Ishikawa (cell line): ENCODE data around the gene ANAPC5.

Experiments used
- CEBPB ChIP-seq: IDR thresholded peaks from 2 replicates; pipeline ENCODE4 v1.6.1; 2012
- CREB1 ChIP-seq: IDR thresholded peaks from 2 replicates; pipeline ENCODE4 v1.6.1; 2012; ENCODE audit warnings: low read depth
- EGR1 ChIP-seq: IDR thresholded peaks from 2 replicates; pipeline ENCODE4 v1.6.1; 2012
- EP300 ChIP-seq: IDR thresholded peaks from 2 replicates; pipeline ENCODE4 v1.6.1; 2012; ENCODE audit warnings: borderline replicate concordance
- FOXM1 ChIP-seq: IDR thresholded peaks from 2 replicates; pipeline ENCODE4 v1.6.1; 2012; ENCODE audit warnings: low read depth, borderline replicate concordance
- NFIC ChIP-seq: IDR thresholded peaks from 2 replicates; pipeline ENCODE4 v1.6.1; 2012
- RAD21 ChIP-seq: IDR thresholded peaks from 2 replicates; pipeline ENCODE4 v1.6.1; 2012; ENCODE audit warnings: low read depth
- TAF1 ChIP-seq: IDR thresholded peaks from 2 replicates; pipeline ENCODE4 v1.6.1; 2012; ENCODE audit warnings: low read depth, mild to moderate bottlenecking
- TCF12 ChIP-seq: IDR thresholded peaks from 2 replicates; pipeline ENCODE4 v1.6.1; 2012; ENCODE audit warnings: low read depth
- TEAD4 ChIP-seq: IDR thresholded peaks from 2 replicates; pipeline ENCODE4 v1.6.1; 2012
- YY1 ChIP-seq: IDR thresholded peaks from 2 replicates; pipeline ENCODE4 v1.6.1; 2012; ENCODE audit warnings: low read depth
- ZBTB7A ChIP-seq: IDR thresholded peaks from 2 replicates; pipeline ENCODE4 v1.6.1; 2012; ENCODE audit warnings: low read depth
- TF ChIP-seq, protein P1 (sequence below): IDR thresholded peaks from 2 replicates; pipeline ENCODE4 v1.6.1; 2012
- TF ChIP-seq, protein P2 (sequence below): IDR thresholded peaks from 2 replicates; pipeline ENCODE4 v1.6.1; 2012
- TF ChIP-seq, protein P3 (sequence below): IDR thresholded peaks from 2 replicates; pipeline ENCODE4 v1.6.1; 2012; ENCODE audit warnings: low read depth, mild to moderate bottlenecking

Gene ANAPC5

DNA sequence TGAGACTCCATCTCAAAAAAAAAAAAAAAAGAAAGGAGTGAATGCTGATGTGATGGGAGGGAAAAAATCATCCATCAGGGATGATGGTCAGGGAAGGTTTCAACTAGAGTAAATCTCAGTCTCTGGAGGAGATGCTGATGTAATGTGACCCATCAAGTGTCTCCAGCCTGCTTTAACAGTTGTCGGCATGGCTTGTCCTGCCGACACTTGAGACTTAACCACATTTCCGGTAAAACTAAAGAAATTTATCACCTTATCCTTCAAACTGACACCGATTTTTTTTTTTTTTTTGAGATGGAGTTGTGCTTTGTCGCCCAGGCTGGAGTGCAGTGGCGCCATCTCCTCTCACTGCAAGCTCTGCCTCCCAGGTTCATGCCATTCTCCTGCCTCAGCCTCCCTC is 21.5 kb upstream of the ANAPC5 start:
- no peak for TF ChIP-seq TCF12
- no peak for TF ChIP-seq NFIC
- TF ChIP-seq ZBTB7A: no peak
- TF ChIP-seq, protein P1, sequence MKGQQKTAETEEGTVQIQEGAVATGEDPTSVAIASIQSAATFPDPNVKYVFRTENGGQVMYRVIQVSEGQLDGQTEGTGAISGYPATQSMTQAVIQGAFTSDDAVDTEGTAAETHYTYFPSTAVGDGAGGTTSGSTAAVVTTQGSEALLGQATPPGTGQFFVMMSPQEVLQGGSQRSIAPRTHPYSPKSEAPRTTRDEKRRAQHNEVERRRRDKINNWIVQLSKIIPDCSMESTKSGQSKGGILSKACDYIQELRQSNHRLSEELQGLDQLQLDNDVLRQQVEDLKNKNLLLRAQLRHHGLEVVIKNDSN: no peak
- no peak for TF ChIP-seq FOXM1
- TF ChIP-seq TAF1: no peak
- no peak for TF ChIP-seq TEAD4
- TF ChIP-seq EP300: no peak
- TF ChIP-seq RAD21: no peak
- TF ChIP-seq, protein P2, sequence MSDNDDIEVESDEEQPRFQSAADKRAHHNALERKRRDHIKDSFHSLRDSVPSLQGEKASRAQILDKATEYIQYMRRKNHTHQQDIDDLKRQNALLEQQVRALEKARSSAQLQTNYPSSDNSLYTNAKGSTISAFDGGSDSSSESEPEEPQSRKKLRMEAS: no peak

DNA sequence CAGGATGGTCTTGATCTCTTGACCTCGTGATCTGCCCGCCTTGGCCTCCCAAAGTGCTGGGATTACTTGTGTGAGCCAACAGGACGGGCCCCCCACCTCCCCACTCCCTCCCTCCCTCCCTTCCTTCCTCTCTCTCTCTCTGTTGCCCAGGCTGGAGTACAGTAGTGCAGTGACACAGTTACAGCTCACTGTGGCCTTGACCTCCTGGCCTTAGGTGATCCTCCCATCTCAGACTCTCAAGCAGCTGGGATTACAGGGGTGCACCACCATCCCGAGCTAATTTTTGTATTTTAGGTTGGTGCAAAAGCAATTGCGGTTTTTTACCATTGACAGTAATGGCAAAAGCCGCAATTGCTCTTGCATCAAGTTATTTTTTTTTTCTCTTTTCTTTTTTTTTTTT is 19.2 kb upstream of the ANAPC5 start:
- TF ChIP-seq FOXM1 (no peak), TCF12 (no peak), TEAD4 (no peak), CEBPB (no peak), EGR1 (no peak), ZBTB7A (no peak), RAD21 (no peak), EP300 (no peak)
- TF ChIP-seq, protein P2: no peak

DNA sequence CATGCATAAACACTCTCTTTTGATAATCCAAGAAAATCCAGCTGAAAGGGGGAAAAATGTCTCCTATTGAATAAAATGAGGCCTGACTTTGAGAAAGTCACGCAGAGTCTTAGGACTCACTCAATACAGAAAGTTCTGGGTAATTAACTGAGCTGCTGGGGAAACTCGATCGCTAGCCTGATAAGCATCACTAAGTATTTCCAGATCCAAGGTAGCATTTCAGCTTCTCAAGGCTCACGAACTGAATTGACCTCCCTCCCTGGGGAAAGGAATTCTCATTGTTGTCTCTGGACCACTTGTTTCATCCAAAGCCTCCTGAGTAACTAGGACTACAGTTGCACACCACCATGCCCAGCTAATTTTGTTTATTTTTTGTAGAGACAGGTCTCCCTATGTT is 13.8 kb upstream of the ANAPC5 start:
- TF ChIP-seq, protein P2: no peak
- TF ChIP-seq YY1 (no peak), FOXM1 (no peak), EP300 (no peak), EGR1 (no peak), TAF1 (no peak), NFIC (no peak), TCF12 (no peak), TEAD4 (no peak), CREB1 (no peak), CEBPB (no peak), ZBTB7A (no peak), RAD21 (no peak)
- TF ChIP-seq, protein P1: no peak
- TF ChIP-seq, protein P3, sequence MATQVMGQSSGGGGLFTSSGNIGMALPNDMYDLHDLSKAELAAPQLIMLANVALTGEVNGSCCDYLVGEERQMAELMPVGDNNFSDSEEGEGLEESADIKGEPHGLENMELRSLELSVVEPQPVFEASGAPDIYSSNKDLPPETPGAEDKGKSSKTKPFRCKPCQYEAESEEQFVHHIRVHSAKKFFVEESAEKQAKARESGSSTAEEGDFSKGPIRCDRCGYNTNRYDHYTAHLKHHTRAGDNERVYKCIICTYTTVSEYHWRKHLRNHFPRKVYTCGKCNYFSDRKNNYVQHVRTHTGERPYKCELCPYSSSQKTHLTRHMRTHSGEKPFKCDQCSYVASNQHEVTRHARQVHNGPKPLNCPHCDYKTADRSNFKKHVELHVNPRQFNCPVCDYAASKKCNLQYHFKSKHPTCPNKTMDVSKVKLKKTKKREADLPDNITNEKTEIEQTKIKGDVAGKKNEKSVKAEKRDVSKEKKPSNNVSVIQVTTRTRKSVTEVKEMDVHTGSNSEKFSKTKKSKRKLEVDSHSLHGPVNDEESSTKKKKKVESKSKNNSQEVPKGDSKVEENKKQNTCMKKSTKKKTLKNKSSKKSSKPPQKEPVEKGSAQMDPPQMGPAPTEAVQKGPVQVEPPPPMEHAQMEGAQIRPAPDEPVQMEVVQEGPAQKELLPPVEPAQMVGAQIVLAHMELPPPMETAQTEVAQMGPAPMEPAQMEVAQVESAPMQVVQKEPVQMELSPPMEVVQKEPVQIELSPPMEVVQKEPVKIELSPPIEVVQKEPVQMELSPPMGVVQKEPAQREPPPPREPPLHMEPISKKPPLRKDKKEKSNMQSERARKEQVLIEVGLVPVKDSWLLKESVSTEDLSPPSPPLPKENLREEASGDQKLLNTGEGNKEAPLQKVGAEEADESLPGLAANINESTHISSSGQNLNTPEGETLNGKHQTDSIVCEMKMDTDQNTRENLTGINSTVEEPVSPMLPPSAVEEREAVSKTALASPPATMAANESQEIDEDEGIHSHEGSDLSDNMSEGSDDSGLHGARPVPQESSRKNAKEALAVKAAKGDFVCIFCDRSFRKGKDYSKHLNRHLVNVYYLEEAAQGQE: no peak

DNA sequence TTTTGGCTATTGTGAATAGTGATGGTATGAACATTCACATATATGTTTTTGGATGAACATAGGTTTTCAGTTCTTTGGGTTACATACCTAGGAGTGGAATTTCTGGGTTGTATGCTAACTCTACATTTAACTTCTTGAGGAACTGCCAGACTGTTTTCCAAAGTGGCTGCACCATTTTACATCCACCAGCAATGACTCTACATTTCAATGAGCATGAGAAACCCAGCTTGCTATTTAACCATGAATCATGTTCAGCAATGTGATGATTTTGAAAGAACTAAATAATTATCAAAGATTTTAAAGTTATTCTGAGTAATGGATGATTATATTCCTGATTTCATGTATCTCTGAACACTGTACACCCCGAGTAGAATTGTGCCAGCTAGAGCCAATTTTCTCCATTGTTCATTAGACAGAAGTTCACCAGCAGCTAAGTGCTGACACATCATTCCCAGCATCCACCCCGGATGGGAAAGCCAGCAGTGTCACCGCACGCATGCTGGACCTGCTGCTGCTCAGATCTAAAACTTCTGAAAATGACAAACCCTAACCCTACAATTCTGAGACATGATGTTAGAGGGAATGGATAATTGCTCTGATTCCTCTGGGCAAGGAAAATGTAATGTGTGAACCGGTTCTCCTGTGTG is 13.3 kb upstream of the ANAPC5 start:
- TF ChIP-seq TCF12: no peak
- TF ChIP-seq, protein P2: no peak
- TF ChIP-seq EP300: no peak
- TF ChIP-seq FOXM1: no peak
- TF ChIP-seq RAD21: no peak
- TF ChIP-seq, protein P1: no peak
- TF ChIP-seq YY1: no peak
- TF ChIP-seq ZBTB7A: no peak
- TF ChIP-seq, protein P3: no peak
- TF ChIP-seq CEBPB: no peak
- TF ChIP-seq TAF1: no peak
- no peak for TF ChIP-seq NFIC
- TF ChIP-seq TEAD4: no peak
- TF ChIP-seq CREB1: no peak
- TF ChIP-seq EGR1: no peak
